ENCODE results near the gene GRM8.

- TF ChIP-seq CTCF (conservative IDR thresholded peaks at IDR 0.05) (no peak), ZFX (IDR thresholded peaks at IDR 0.05) (no peak)
These were observed 751.1 kb downstream of the GRM8 start for GRCh38 chr7:126501617-126502016.
